WI38 (cell line): Measurements from ENCODE around the gene DPP4.

Experiments
- H3K4me3 ChIP-seq: 2 replicates; pipeline ENCODE4 v1.5.1; 2011; ENCODE audit warnings: low read depth, mild to moderate bottlenecking, control low read depth, low read length
- TF ChIP-seq, protein P1 (sequence below): IDR thresholded peaks from 2 replicates; pipeline ENCODE4 v1.5.1; 2012; ENCODE audit warnings: low read depth, mild to moderate bottlenecking, control low read depth, low read length

DPP4 gene

DNA sequence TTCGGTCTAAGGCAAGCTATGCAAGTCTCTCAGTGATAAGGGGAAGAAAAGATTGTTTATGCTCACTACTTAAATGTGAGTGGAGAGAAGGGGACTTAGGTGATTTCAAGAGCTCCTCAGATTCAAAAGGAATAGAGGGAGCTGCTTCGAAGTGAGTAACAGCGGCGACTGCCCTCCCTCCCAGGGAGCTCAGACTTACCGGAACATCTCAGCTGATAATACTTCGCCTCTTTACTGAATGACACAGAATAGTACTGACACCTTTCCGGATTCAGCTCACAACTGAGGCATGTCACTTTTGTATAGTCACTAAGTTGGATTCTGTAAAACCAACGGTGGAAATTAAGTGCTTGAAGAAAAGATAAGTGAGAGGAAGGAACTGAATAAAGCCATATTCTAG lies 55.5 kb downstream of the DPP4 start:
- TF ChIP-seq, protein P1, sequence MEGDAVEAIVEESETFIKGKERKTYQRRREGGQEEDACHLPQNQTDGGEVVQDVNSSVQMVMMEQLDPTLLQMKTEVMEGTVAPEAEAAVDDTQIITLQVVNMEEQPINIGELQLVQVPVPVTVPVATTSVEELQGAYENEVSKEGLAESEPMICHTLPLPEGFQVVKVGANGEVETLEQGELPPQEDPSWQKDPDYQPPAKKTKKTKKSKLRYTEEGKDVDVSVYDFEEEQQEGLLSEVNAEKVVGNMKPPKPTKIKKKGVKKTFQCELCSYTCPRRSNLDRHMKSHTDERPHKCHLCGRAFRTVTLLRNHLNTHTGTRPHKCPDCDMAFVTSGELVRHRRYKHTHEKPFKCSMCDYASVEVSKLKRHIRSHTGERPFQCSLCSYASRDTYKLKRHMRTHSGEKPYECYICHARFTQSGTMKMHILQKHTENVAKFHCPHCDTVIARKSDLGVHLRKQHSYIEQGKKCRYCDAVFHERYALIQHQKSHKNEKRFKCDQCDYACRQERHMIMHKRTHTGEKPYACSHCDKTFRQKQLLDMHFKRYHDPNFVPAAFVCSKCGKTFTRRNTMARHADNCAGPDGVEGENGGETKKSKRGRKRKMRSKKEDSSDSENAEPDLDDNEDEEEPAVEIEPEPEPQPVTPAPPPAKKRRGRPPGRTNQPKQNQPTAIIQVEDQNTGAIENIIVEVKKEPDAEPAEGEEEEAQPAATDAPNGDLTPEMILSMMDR = no peak
- no peak overlapping the region for H3K4me3 ChIP-seq

DNA sequence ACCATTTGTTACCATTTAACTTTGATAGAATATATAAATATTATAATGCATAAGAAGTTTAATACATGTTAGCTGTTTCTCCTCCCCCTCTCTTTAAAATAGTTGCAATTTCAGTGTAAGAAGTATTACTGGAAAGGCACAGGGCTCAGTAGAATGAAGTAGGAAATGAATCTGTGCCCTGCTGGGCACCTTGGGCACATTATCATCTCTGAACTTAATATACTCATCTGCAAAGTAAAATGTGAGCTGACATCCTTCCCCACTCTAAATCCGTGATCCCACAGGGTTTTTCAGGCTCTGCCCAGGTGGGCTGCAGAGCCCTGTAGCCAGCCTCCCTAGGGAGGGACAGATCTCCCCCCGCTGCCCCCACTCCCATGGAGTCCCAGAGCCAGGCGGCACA lies 56.8 kb downstream of the DPP4 start:
- no peak overlapping the region for H3K4me3 ChIP-seq
- TF ChIP-seq, protein P1 = no peak

DNA sequence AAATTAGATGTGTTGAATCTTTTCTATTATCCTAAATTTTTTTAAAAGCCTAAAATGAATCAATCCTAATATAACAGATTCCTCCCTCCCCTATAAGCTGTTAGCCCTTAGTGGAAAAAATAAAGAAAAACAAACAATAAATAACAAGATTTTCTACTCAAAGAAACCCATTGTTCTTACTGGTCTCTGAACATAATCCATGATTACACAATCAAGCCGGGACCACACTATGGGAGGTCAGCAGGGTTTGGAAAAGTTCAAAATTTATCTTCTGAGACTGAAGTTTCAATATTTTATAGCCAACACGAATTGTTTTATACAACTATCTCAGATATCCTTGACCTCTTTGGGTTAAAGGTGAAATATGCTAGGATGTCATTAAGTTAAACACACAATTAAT lies 57.9 kb downstream of the DPP4 start:
- TF ChIP-seq, protein P1 = no peak
- H3K4me3 ChIP-seq = no peak overlapping the region

DNA sequence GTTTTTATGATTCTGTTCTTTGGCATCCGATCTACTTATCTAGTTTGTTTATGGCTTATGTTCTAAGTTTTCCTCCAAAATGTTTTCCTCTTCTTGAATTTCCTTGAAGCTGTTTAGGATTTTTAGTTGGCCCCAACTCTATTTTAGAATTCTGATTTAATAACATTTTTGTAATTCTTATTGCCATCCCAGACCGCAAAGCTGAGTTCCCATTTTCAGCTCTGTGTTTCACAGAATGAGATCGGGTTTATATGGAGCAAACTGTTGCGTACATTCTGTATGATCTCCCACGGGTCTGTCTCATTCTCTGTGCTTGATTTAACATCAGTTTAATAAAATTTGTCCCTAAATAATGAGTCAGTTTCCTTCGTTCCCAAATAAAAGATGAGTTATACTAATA lies 59.3 kb downstream of the DPP4 start:
- TF ChIP-seq, protein P1 = no peak
- no peak overlapping the region for H3K4me3 ChIP-seq

DNA sequence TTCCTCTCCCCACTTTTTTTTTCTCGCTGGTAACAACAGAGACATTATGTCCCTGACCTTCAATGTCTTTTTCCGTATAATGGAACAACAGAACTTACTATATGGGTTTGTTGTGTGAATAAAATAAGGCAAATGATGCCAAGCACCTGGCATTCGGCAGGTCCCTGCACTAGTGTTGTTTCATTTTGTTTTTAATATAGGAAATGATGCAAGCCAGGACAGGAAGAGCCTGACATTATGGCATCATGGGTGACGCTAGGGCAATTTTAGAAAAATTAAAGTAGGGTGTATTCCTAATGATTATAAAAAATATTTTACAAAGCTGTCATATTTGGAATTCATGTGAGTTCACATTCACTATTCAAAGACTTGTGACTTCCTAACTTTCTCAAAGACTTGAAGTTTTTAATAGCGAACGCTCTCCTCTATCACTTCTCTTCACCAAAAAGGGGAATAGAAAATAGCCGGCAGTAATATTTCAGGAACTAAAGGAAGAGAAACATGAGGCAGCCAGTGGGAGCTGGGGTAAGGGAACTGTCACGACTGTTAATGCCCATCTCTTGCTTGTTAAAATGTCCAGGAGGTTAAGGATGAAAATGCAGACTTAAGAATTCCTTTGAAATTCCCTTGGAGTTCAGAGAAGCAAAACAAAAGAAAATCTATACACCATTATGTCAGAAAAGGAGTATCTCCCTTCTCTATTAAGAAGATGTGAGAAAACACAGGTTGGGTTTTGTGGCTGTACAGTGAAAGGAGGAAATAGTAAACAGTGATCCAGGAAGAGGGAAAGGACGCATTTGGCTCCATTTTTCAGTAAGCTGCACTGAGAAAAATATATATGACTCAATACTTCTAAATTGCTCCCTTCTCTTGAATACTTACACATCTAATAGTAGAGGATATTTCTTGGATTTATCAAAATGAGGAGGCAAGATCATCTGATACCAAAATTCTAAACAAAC lies 60.2 kb downstream of the DPP4 start:
- no peak overlapping the region for H3K4me3 ChIP-seq
- TF ChIP-seq, protein P1 = no peak

DNA sequence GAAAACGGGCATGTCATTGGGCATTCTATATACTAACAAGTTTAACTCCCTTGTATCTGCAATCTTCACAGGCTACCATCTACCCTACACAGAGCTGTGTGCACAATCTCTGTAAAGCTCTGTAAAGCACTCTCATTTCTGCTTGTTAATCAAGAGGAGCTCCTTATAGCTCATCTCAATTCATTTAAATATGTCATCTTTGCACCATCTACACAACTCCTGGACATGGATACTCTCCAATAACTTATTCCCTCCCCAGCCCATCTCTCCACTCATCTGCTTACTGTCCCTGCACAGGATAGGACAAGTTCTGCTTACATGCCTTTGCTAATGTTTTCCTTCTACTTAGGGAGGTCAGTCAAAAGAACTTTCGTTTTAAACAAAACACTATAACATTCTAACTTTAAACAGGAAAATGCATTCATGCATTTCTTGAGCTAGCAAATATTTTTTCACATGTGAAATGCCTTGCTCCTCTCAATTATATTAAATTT lies 61.4 kb downstream of the DPP4 start:
- TF ChIP-seq, protein P1 = no peak
- H3K4me3 ChIP-seq = no peak overlapping the region
